Omental fat pad (tissue), 4 donors: Measurements from ENCODE around the gene A3GALT2. TPM values are rescaled to one million over a fixed set of nuclear protein-coding genes. Genes with fewer than 3 reads are reported as not detected.

Experiments
- ATAC-seq: fragments of 150-250 bp; one replicate; pipeline ENCODE4 v1.9.1; 2016; ENCODE audit warnings: mild to moderate bottlenecking, moderate library complexity; ENCODE audit not compliant: low FRiP score
- DNase-seq: peaks from one replicate; pipeline ENCODE4 v3.0.0-alpha.2; 2019; ENCODE audit warnings: low spot score
- total RNA-seq, 4 donors: library from RNA; depleted of rRNA; stranded (reverse); fragments of >200 nt; gene quantifications; one replicate each; pipeline ENCODE4 v1.1.0, GENCODE V29; 2016
- TF ChIP-seq, protein P1 (sequence below), 3 donors: fragments of 450-650 bp; IDR thresholded peaks; one replicate each; pipeline ENCODE4 v1.5.1; 2016 to 2017; ENCODE audit warnings: antibody characterized with exemption in 3 of 3, mild to moderate bottlenecking in 3 of 3, moderate library complexity in 2 of 3

Gene A3GALT2
- total RNA-seq, 4 donors from 2014 or later: not detected

DNA sequence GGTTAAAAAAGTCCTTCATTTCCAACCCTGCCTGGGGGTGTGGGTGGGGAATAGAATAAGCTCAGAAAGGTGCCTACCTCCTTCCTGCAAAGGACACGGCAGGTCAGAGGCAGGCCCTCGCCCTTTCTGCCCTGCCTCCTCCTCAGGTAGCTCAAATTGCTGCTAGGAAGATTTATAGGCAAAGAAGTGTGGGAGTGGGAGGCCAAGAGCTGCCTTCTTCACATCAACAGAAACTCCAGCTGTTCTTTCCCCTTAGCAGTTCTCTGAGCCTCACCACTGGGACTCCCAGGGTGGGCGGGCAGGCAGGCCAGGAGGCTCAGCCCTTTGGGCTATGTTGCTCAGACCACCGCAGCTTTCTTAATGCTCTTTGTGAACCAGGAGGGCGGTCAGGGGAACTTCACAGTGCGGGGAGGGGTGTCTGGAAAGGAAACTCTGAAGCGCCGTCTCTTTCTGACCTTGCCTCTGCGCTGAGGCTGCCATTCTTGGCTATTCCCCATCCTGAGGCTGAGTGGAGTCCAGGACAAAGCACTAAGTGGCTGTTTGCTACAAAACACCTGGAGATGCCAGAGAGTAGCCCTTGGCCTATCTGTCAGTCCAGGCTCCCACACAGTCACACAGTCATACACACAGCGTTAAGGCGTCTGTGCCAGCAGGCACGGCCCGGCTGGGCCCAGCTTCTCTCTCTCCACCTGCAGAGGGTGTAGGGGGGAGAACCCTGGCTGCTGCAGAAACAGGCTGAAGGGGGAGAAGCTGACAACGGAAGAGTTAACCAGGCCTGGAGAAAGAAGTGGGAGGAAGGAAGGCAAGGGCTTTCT, 3.0 kb upstream of the A3GALT2 start:
- TF ChIP-seq, protein P1, sequence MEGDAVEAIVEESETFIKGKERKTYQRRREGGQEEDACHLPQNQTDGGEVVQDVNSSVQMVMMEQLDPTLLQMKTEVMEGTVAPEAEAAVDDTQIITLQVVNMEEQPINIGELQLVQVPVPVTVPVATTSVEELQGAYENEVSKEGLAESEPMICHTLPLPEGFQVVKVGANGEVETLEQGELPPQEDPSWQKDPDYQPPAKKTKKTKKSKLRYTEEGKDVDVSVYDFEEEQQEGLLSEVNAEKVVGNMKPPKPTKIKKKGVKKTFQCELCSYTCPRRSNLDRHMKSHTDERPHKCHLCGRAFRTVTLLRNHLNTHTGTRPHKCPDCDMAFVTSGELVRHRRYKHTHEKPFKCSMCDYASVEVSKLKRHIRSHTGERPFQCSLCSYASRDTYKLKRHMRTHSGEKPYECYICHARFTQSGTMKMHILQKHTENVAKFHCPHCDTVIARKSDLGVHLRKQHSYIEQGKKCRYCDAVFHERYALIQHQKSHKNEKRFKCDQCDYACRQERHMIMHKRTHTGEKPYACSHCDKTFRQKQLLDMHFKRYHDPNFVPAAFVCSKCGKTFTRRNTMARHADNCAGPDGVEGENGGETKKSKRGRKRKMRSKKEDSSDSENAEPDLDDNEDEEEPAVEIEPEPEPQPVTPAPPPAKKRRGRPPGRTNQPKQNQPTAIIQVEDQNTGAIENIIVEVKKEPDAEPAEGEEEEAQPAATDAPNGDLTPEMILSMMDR (IDR thresholded peaks at IDR 0.05): no peak
- ATAC-seq (no peak), DNase-seq (no peak)

DNA sequence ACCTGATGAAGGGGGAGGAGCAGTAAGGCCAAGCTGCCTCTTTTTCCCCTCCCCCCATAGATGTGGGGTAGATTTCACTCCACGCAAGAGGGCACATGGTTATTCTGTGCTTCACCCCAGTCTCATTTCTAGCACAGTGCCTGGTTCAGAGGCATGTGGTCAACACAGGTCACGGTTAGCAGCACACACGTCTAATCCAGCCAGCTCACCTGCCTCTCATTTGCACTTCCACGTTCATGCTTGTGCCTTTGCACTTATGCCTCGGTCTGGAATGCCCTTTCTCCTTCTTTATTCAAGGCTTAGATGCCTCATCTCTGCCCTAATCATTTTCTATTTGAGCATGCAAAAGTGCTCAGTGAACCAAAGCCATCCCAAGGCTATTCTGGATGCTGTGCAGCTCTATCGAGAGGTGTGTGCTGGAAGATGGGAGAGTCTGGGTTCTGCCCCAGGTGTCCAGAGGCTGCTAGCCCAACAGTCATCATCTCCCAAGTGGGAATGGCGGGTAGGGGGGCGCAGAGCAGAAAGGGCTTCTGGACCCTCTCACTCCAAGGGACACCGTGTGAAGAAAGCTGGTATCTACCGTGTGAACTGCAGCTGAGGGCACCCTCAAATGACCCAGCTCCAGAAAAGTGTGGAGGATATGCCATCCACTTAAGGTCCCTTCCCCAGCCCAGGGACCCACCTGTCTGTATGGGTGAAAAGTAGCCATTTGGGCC, 2.1 kb upstream of the A3GALT2 start:
- ATAC-seq (no peak), DNase-seq (no peak)
- TF ChIP-seq, protein P1 (IDR thresholded peaks at IDR 0.05): no peak

DNA sequence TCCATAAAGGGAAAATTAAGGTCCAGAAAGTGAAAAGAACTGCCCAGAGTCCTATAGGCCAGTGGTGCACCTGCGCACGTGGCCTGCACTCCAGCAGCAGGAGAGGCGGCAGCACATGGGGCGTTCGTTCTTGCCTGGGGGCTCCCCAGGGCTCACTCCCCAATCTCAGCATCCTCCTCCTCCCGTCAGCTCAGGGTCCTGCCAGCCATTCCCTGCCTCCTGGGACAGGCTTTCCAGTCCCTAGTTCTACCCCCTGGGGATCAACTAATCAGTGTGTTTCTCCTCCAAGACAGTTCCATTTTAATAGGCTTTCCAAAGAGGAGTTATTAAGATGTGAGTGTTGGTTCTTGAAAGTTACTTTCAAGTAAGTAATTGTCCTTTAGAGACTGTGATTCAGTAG, 1.2 kb upstream of the A3GALT2 start:
- ATAC-seq (no peak), DNase-seq (no peak)
- TF ChIP-seq, protein P1 (IDR thresholded peaks at IDR 0.05): no peak

DNA sequence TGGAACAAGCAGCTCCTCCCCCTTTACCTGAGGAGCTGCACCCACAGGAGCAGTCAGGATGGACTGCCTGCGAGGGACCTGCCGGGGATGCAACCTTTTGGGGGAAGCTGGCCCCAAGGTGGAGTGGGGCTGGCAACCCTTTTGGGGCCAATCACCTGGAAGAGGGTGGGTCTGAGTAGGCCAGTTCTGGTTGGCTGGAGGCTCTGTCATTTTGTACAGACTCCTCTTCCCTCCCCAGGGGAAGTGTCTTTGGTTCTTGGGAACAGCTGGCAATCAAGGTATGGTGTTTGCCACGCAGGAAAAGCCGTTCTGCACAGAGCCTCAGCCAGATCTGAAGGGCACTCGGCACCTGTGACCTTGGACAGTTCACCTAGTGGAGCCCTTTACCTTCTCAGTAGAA, 280 bp upstream of the A3GALT2 start:
- ATAC-seq: no peak

DNA sequence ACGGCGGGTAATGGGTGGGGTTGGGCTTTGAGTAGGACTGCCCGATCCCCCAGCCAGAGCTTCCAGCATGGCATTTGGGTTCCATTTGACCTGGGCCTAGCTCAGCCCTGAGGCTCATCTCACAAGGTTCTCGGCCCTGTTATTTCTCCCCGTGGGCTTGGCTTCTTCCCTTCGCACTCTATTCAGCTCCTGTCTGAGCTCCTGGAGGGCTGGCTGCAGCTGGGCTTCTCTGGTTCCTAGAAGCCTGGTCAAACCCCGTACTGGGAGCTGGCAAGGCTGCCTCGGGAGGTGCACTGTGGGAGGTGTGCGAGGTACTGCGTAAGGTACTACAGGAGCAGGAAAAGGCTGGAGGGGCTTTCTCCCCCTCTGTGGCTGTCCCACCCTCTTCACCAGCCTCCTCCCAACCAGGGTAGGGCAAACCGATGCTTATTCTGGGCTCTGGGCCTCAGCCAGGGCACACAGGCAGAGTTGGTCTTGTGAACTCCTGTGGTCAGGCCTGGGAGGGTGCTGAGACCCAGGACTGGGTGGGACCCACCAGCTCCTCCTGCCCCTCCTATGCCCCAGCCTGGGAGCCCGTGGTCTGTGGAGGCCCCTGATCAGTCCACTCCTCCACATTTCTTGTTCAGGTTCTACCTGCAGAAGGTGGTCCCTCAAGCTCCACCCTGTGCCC, 814 bp downstream of the A3GALT2 start:
- ATAC-seq (peak; percentile 10), DNase-seq (no peak)
- TF ChIP-seq, protein P1 (IDR thresholded peaks at IDR 0.05): no peak

More for the DNA sequence above, 280 bp upstream of the A3GALT2 start:
- no peak for DNase-seq
- TF ChIP-seq, protein P1 (IDR thresholded peaks at IDR 0.05): no peak

DNA sequence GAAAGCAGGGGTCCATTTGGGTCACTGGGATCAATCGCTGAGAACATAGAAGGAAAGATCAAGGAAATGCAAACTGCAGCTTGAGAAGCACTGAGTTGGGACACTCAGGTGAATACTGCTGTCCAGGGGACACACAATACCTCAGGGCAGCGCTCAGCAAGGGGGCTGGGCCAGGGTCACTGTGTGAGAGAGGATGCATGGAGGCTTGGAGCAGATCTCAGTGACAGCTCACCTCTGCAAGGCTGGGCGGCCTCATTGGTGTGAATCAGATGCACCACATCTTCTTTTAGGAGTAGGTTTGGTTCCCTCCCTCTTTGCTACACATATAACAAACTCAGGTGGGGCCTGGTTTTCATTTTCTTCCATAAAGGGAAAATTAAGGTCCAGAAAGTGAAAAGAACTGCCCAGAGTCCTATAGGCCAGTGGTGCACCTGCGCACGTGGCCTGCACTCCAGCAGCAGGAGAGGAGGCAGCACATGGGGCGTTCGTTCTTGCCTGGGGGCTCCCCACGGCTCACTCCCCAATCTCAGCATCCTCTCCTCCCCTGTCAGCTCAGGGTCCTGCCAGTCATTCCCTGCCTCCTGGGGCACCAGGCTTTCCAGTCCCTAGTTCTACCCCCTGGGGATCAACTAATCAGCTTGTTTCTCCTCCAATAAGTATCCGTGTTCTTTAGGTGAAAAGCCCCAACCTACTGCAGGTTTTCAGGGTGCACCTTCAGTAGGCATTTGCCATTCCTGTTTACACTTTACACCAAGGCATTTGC, 1.5 kb downstream of the A3GALT2 start:
- DNase-seq: no peak
- TF ChIP-seq, protein P1 (IDR thresholded peaks at IDR 0.05): no peak
- no peak for ATAC-seq
